HepG2 (cell line): ENCODE results near the gene MAD2L2. TPM values are rescaled to one million over a fixed set of nuclear protein-coding genes. Genes with fewer than 3 reads are reported as not detected.

ENCODE experiments used
- ATAC-seq: fragments of 200-7000 bp; cut with Tn5 transposase; 3 replicates; pipeline ENCODE4 v1.9.1; 2020; ENCODE audit warnings: mild to moderate bottlenecking, moderate library complexity
- BruUV-seq: library from RNA; stranded (reverse); fragments of 400-500 nt; replicated peaks from 2 replicates; lab custom pipeline; 2021; lab: Mats Ljungman, UMichigan
- CTCF ChIA-PET: fragments of 300-600 bp; formaldehyde crosslinking; extraction: SDS; loops from one replicate; lab custom pipeline; 2021; ENCODE audit warnings: low total read pairs, inconsistent platforms, low intra/inter-chr PET ratio; lab: Yijun Ruan, JAX
- POLR2A ChIA-PET: fragments of 350-600 bp; sonication (Branson Sonifier 250); formaldehyde crosslinking; loops from one replicate; lab custom pipeline; 2020; ENCODE audit warnings: antibody characterized with exemption, inconsistent platforms; lab: Yijun Ruan, JAX
- DNase-seq: peaks from one replicate; pipeline ENCODE4 v3.0.0-alpha.2; 2015; ENCODE audit warnings: low spot score
- FAIRE-seq: peaks from 3 replicates; lab custom pipeline; 2011; peaks lifted over from hg19 to GRCh38; lab: Jason Lieb, UNC
- H2AFZ ChIP-seq: one replicate; pipeline ENCODE4 v1.6.1; 2011; ENCODE audit warnings: low read length, inconsistent platforms
- H3K27ac ChIP-seq: fragments of 300-600 bp; 3 replicates; pipeline ENCODE4 v1.8.0; 2011; ENCODE audit warnings: mixed run types, mild to moderate bottlenecking, mixed read lengths, low read length, inconsistent platforms; ENCODE audit not compliant: insufficient read depth; ENCODE audit errors: extremely low read length
- H3K27me3 ChIP-seq, 2 experiments: fragments of 200-600 bp in 1 of 2; 2 replicates in 1 of 2; 3 replicates in 1 of 2; pipeline versions ENCODE4 v1.6.0 to v1.8.0; 2011; ENCODE audit warnings: low read length in 2 of 2, mild to moderate bottlenecking in 2 of 2, moderate library complexity in 2 of 2, inconsistent platforms in 1 of 2; ENCODE audit not compliant: insufficient read depth in 2 of 2, control insufficient read depth in 1 of 2
- H3K36me3 ChIP-seq, 2 experiments: fragments of 200-600 bp in 1 of 2; replicated peaks in 1 of 2; 2 replicates in 1 of 2; 3 replicates in 1 of 2; pipeline versions ENCODE4 v1.5.1 to v1.8.0; 2011; ENCODE audit warnings: low read length in 2 of 2, inconsistent platforms in 1 of 2; ENCODE audit not compliant: insufficient read depth in 2 of 2, control insufficient read depth in 1 of 2
- H3K4me1 ChIP-seq: 2 replicates; pipeline ENCODE4 v1.5.1; 2012; ENCODE audit warnings: low read length, inconsistent platforms; ENCODE audit not compliant: insufficient read depth
- H3K4me2 ChIP-seq: 2 replicates; pipeline ENCODE4 v1.6.0; 2011; ENCODE audit warnings: low read depth, low read length, inconsistent platforms
- H3K4me3 ChIP-seq, 3 experiments: fragments of 200-600 bp in 1 of 3; sonication (generic), shearing (Covaris generic) in 1 of 3; replicated peaks in 1 of 3; 2 replicates each; pipeline ENCODE4 v1.5.1; 2011 to 2016; ENCODE audit warnings: low read length in 3 of 3, inconsistent platforms in 2 of 3, low read depth in 2 of 3, mild to moderate bottlenecking in 2 of 3, control low read depth in 1 of 3, mixed read lengths in 1 of 3; ENCODE audit not compliant: insufficient read depth in 1 of 3
- H3K79me2 ChIP-seq: one replicate; pipeline ENCODE4 v1.6.1; 2011; ENCODE audit warnings: low read length, inconsistent platforms; ENCODE audit not compliant: insufficient read depth
- H3K9ac ChIP-seq: 2 replicates; pipeline ENCODE4 v1.6.0; 2011; ENCODE audit warnings: mild to moderate bottlenecking, low read depth, low read length, inconsistent platforms; ENCODE audit not compliant: insufficient read depth
- H3K9me3 ChIP-seq: 2 replicates; pipeline ENCODE4 v1.5.1; 2012; ENCODE audit warnings: mild to moderate bottlenecking, low read length
- H4K20me1 ChIP-seq: 2 replicates; pipeline ENCODE4 v1.6.0; 2011; ENCODE audit warnings: inconsistent platforms, mild to moderate bottlenecking, low read length, moderate library complexity; ENCODE audit not compliant: insufficient read depth
- DMTF1 ChIP-seq: sonication (generic); formaldehyde crosslinking; IDR thresholded peaks from 2 replicates; pipeline ENCODE4 v1.4.0; 2020; ENCODE audit warnings: mild to moderate bottlenecking, missing genetic modification reagents
- FOXA1 ChIP-seq, 2 experiments: fragments of 450-650 bp in 1 of 2; sonication (generic) in 1 of 2; formaldehyde crosslinking in 1 of 2; IDR thresholded peaks; 2 replicates each; pipeline versions ENCODE4 v1.4.0 to v1.6.1; 2016 to 2020; ENCODE audit warnings: missing genetic modification reagents in 1 of 2
- FOXK1 ChIP-seq: sonication (generic); formaldehyde crosslinking; IDR thresholded peaks from 2 replicates; pipeline ENCODE4 v1.4.0; 2020; ENCODE audit warnings: low read depth, missing genetic modification reagents, borderline replicate concordance
- FOXM1 ChIP-seq: sonication (generic); formaldehyde crosslinking; IDR thresholded peaks from 2 replicates; pipeline ENCODE4 v1.5.0; 2020; ENCODE audit warnings: missing genetic modification reagents
- HCFC1 ChIP-seq: fragments of 150-350 bp; IDR thresholded peaks from 2 replicates; pipeline ENCODE4 v1.6.1; 2014; ENCODE audit warnings: low read depth, low read length
- HNF4A ChIP-seq: sonication (generic); formaldehyde crosslinking; IDR thresholded peaks from 2 replicates; pipeline ENCODE4 v1.4.0; 2020; ENCODE audit warnings: missing genetic modification reagents
- NFE2 ChIP-seq: sonication (generic); formaldehyde crosslinking; IDR thresholded peaks from 2 replicates; pipeline ENCODE4 v1.4.0; 2020; ENCODE audit warnings: missing genetic modification reagents
- NONO ChIP-seq, 2 experiments: fragments of 450-650 bp in 1 of 2; sonication (generic) in 1 of 2; formaldehyde crosslinking in 1 of 2; IDR thresholded peaks in 1 of 2; conservative IDR thresholded peaks in 1 of 2; 2 replicates each; pipeline versions ENCODE4 v1.6.1 to v1.8.0; 2017 to 2022; ENCODE audit warnings: mild to moderate bottlenecking in 1 of 2, missing genetic modification reagents in 1 of 2, moderate library complexity in 1 of 2
- RAD21 ChIP-seq: fragments of 450-650 bp; formaldehyde crosslinking; IDR thresholded peaks from 2 replicates; pipeline ENCODE4 v1.5.0; 2020; ENCODE audit warnings: mild to moderate bottlenecking
- REPIN1 ChIP-seq: sonication (generic); formaldehyde crosslinking; IDR thresholded peaks from 2 replicates; pipeline ENCODE4 v1.8.0; 2022; ENCODE audit warnings: missing genetic modification reagents, low read depth, mild to moderate bottlenecking, borderline replicate concordance
- SP1 ChIP-seq, 2 experiments: fragments of 450-650 bp in 1 of 2; sonication (generic) in 1 of 2; formaldehyde crosslinking in 1 of 2; IDR thresholded peaks; 2 replicates each; pipeline versions ENCODE4 v1.4.0 to v1.6.1; 2016 to 2020; ENCODE audit warnings: missing genetic modification reagents in 1 of 2
- SP2 ChIP-seq: sonication (generic); formaldehyde crosslinking; IDR thresholded peaks from 2 replicates; pipeline ENCODE4 v1.5.1; 2020; ENCODE audit warnings: mild to moderate bottlenecking, missing genetic modification reagents
- TOPORS ChIP-seq: sonication (generic); formaldehyde crosslinking; IDR thresholded peaks from 2 replicates; pipeline ENCODE4 v1.8.0; 2023; ENCODE audit warnings: mild to moderate bottlenecking, missing genetic modification reagents
- ZFP1 ChIP-seq: IDR thresholded peaks from 2 replicates; pipeline ENCODE4 v1.6.1; 2016
- ZFP37 ChIP-seq: sonication (generic); formaldehyde crosslinking; IDR thresholded peaks from 2 replicates; pipeline ENCODE4 v1.4.0; 2020; ENCODE audit warnings: missing genetic modification reagents, borderline replicate concordance
- ZNF331 ChIP-seq: sonication (generic); formaldehyde crosslinking; IDR thresholded peaks from 2 replicates; pipeline ENCODE4 v1.4.0; 2020; ENCODE audit warnings: missing genetic modification reagents
- ZNF432 ChIP-seq: sonication (generic); formaldehyde crosslinking; IDR thresholded peaks from 2 replicates; pipeline ENCODE4 v1.5.0; 2020; ENCODE audit warnings: missing genetic modification reagents, mild to moderate bottlenecking, borderline replicate concordance
- ZNF530 ChIP-seq: sonication (generic); formaldehyde crosslinking; IDR thresholded peaks from 2 replicates; pipeline ENCODE4 v1.5.0; 2020; ENCODE audit warnings: low read depth, mild to moderate bottlenecking, missing genetic modification reagents
- ZNF543 ChIP-seq: sonication (generic); formaldehyde crosslinking; IDR thresholded peaks from 2 replicates; pipeline ENCODE4 v1.4.0; 2020; ENCODE audit warnings: mild to moderate bottlenecking, missing genetic modification reagents
- ZNF598 ChIP-seq: sonication (generic); formaldehyde crosslinking; IDR thresholded peaks from 2 replicates; pipeline ENCODE4 v1.5.1; 2020; ENCODE audit warnings: mild to moderate bottlenecking, missing genetic modification reagents, borderline replicate concordance
- ZNF616 ChIP-seq: sonication (generic); formaldehyde crosslinking; IDR thresholded peaks from 2 replicates; pipeline ENCODE4 v1.5.0; 2020; ENCODE audit warnings: low read depth, mild to moderate bottlenecking, missing genetic modification reagents
- ZNF740 ChIP-seq: sonication (generic); formaldehyde crosslinking; IDR thresholded peaks from 2 replicates; pipeline ENCODE4 v1.4.0; 2020; ENCODE audit warnings: missing genetic modification reagents
- ZNF839 ChIP-seq: sonication (generic); formaldehyde crosslinking; IDR thresholded peaks from 2 replicates; pipeline ENCODE4 v1.4.0; 2020; ENCODE audit warnings: missing genetic modification reagents, mild to moderate bottlenecking, borderline replicate concordance
- ZNF883 ChIP-seq: sonication (generic); formaldehyde crosslinking; IDR thresholded peaks from 2 replicates; pipeline ENCODE4 v1.5.1; 2020; ENCODE audit warnings: mild to moderate bottlenecking, missing genetic modification reagents; ENCODE audit errors: not compliant biosample characterization
- ZSCAN21 ChIP-seq: sonication (generic); formaldehyde crosslinking; IDR thresholded peaks from 2 replicates; pipeline ENCODE4 v1.8.0; 2022; ENCODE audit warnings: mild to moderate bottlenecking, missing genetic modification reagents, moderate library complexity, borderline replicate concordance
- WGBS: methylation state at CpG from one replicate; pipeline ENCODE4 v1.1.6; 2017; ENCODE audit warnings: low lambda C conversion rate; 5-methylcytosine and 5-hydroxymethylcytosine counted together
- in situ Hi-C: cut with HindIII; loops from 2 replicates; pipeline ENCODE4 v1.10.0; 2017; ENCODE audit warnings: low pct_unique_long_range_greater_than_20kb; ENCODE audit not compliant: extremely low pct_ligation_motif_present
- intact Hi-C: fragments of 100-400 bp; cut with micrococcal nuclease; formaldehyde crosslinking; loops from one replicate; pipeline ENCODE4 v1.10.0; 2022; ENCODE audit not compliant: unreplicated experiment
- polyA plus RNA-seq, 8 experiments: library from polyadenylated mRNA; depleted of rRNA in 3 of 8; stranded (reverse) in 7 of 8; unstranded in 1 of 8; fragments of >200 nt; fragmentation: Illumina TruSeq in 4 of 8; extraction: Trizol in 4 of 8; gene quantifications; 2 replicates each; pipeline versions ENCODE4 v1.2.1 to v1.2.3, GENCODE V29; 2011 to 2016; ENCODE audit warnings: low read depth in 4 of 8, missing spikeins in 1 of 8, mixed read lengths in 1 of 8; ENCODE audit not compliant: insufficient read depth in 1 of 8
- total RNA-seq, 5 experiments: library from RNA; depleted of rRNA; stranded (reverse); fragments of >200 nt; fragmentation: Illumina TruSeq; extraction: Trizol; gene quantifications; 2 replicates each; pipeline ENCODE4 v1.2.3, GENCODE V29; 2016; ENCODE audit warnings: low read depth in 1 of 5

MAD2L2 gene
- total and polyA plus RNA-seq, 2 of the 13 experiments (the other 11 are each of a cell fraction or from before 2014, with no cell fraction given), result 51.8 to 53.8 TPM

- no TSS peak for BruUV-seq
- intact Hi-C loops, result no loop called here
- CTCF ChIA-PET, result no interaction called here
- TF ChIP-seq ZNF616 (CRISPR knock-in tag) (no peak), ZSCAN21 (CRISPR knock-in tag) (no peak), ZNF432 (CRISPR knock-in tag) (no peak), FOXM1 (CRISPR knock-in tag) (no peak), FOXK1 (CRISPR knock-in tag) (no peak), ZNF530 (CRISPR knock-in tag) (no peak), REPIN1 (no peak), RAD21 (CRISPR knock-in tag) (no peak), ZNF740 (CRISPR knock-in tag) (0 out of 2 replicates have a peak, but pooled peaks have one; percentile 6), NONO (IDR thresholded peaks at IDR 0.05) (no peak), NONO (CRISPR knock-in tag; conservative IDR thresholded peaks at IDR 0.05) (no peak), DMTF1 (no peak), ZFP37 (CRISPR knock-in tag) (no peak), ZNF543 (no peak), HCFC1 (no peak), ZNF883 (CRISPR knock-in tag) (no peak), HNF4A (CRISPR knock-in tag) (peak; percentile 18; the same call in 1 of the 2 replicates), SP2 (CRISPR knock-in tag) (no peak), NFE2 (no peak), FOXA1 (IDR thresholded peaks at IDR 0.05) (no peak), FOXA1 (CRISPR knock-in tag; IDR thresholded peaks at IDR 0.05) (no peak), SP1 (IDR thresholded peaks at IDR 0.05) (no peak), SP1 (CRISPR knock-in tag; IDR thresholded peaks at IDR 0.05) (no peak), ZNF598 (CRISPR knock-in tag) (no peak), TOPORS (CRISPR knock-in tag) (no peak), ZNF331 (CRISPR knock-in tag) (0 out of 2 replicates have a peak, but pooled peaks have one; percentile 17), ZNF839 (no peak), ZFP1 (CRISPR knock-in tag) (no peak)
Measured at GRCh38 chr1:11648039-11648438, 32.9 kb downstream of the MAD2L2 start.

More at GRCh38 chr1:11648039-11648438, 32.9 kb downstream of the MAD2L2 start:
- peak overlapping the region; percentile 59 for H3K27ac ChIP-seq
- H4K20me1 ChIP-seq, result peaks cover 11% of the 10 kb centered on the region
- no peaks in the 10 kb centered on the region for H3K9me3 ChIP-seq
- H3K36me3 ChIP-seq, result peaks cover 0 to 2% of the 10 kb centered on the region in 2 experiments; a peak in 1 of 5 replicates
- H3K27me3 ChIP-seq, result no peaks in the 10 kb centered on the region
- no peak overlapping the region for H2AFZ ChIP-seq
- ATAC-seq (peak; percentile 38), FAIRE-seq (no peak), DNase-seq (peak; percentile 61)
- 49% methylated on average over 3 of the region's 6 CpGs for WGBS
- POLR2A ChIA-PET, result interaction anchor here (1.3 kb wide), 1 partner anchor 16 kb away, joined by 3 read pairs; the partner anchor contains the start of gene FBXO6
- peak overlapping the region; percentile 49; the same call in 1 of the 2 replicates for H3K4me2 ChIP-seq
- H3K4me3 ChIP-seq, result peak overlapping the region in 1 of 3 experiments; percentile 16; a peak in 1 of 6 replicates
- no peak overlapping the region for H3K9ac ChIP-seq
- peaks cover 18% of the 10 kb centered on the region for H3K79me2 ChIP-seq
- H3K4me1 ChIP-seq, result peaks cover 62% of the 10 kb centered on the region
- in situ Hi-C loops, result loop anchor here (10.0 to 25.0 kb wide), 2 partner anchors 403 to 611 kb away; partner anchors contain the start of gene MASP2
